Glomerular visceral epithelial cell (primary cell): Measurements from ENCODE around the gene SMAGP.
"Not testable (repeated sequence)": the region's sequence is repeated elsewhere in the genome, so short reads cannot be mapped to it uniquely, and the experiment has no call there.

ENCODE experiments used
- DNase-seq: peaks from one replicate; pipeline ENCODE4 v3.0.0-alpha.2; 2016; ENCODE audit errors: extremely low spot score

The SMAGP gene

DNA sequence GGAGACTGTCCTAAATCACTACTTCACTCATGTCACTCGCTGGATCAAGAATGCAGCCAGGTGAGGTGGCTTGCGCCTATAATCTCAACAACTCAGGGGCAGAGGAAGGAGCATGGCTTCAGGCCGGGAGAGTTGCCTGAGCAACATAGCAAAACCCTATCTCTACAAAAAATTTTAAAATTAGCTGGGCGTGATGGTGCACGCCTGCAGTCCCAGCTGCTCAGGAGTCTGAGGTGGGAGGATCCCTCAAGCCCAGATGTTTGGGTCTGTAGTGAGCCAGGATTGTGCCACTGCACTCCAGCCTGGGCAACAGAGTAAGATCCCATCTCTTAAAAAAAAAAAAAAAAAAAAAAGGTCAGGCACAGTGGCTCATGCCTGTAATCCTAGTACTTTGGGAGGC lies 5.9 kb downstream of the SMAGP start:
- no peak for DNase-seq

DNA sequence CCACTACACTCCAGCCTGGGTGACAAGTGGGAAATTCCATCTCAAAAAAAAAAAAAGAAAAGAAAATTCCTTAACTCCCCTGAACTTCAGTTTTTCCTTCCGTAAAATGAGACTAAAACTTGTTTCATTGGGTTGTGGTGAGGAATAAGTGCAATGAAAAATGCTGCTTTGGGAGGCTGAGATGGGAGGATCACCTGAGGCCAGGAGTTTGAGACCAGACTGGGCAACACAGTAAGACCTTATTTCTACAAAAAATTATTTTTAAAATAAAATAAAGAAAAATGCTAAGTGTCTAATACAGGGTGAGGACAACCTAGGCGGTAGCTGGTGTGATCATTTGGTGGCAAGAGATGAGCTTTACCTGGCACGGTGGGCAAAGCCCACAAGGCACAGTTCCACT lies 6.9 kb downstream of the SMAGP start:
- DNase-seq = no peak

DNA sequence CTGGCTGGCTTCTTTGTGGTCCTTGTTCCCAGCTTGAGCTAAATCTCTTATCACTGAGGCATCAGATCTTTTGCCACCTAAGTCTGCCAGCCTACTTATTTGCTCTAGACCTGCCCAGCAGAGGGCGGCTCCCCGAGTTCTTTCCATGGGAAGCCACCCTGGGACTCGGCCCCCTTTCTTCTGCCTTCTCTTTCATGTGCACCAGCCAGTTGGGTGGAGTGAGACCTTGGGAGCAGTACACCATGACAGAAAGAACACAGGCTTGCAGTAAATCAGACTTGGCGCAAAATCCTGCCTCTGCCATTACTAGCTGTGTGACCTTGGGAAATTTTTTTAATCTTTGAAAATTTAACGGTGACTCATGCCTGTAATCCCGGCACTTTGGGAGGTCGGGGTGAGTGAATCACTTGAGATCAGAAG lies 7.4 kb downstream of the SMAGP start:
- peak; percentile 59 for DNase-seq

DNA sequence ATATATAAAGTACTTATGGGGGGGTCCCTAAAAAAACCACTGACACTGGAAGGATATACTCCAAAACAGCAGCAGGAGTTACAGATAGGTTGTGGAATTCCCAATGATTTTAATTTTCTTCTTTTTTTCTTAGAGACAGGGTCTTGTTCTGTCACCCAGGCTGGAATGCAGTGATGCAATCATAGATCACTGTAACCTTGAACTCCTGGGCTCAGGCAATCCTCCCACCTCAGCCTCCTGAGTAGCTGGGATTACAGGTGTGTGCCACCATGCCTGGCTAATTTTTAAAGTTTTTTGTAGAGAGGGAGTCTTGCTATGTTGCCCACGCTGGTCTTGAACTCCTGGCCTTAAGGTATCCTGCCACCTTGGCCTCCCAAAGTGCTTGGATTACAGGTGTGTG lies 10.6 kb downstream of the SMAGP start:
- DNase-seq = not testable (repeated sequence)

DNA sequence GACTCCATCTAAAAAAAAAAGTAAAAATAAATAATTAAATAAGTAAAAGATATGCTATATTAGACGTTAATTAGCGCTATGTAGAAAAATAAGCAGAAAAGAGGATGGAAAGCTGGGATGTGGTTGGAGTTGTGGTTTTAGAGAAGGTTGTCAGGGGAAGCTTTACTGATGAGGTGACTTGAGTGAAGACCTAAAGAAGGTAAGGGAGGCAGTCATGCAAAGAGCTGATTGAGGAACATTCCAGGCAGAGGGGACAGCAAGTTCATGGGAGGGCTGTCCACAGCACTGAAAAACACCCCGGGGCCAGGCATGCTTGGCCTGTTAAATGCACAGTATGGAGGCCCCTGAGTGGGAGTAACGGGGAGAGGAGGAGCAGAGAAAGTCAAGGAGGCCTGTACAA lies 15.7 kb downstream of the SMAGP start:
- peak; percentile 72 for DNase-seq

DNA sequence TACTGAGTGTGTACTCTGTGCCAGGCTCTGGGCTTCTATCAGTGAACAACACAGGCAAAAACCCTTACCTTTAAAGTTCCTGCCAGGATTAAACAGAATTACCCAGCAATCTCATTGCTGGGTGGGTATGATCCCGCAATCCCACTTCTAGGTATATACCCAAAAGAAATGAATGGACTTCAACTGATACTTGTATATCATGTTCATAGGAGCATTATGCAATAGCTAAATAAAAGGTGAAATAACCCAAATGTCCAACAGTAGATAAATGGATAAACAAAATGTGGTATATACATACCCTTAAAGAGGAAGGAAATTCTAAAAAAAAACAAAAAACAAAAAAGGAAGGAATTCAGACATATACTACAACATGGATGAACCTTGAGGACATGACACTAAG lies 16.9 kb downstream of the SMAGP start:
- no peak for DNase-seq

DNA sequence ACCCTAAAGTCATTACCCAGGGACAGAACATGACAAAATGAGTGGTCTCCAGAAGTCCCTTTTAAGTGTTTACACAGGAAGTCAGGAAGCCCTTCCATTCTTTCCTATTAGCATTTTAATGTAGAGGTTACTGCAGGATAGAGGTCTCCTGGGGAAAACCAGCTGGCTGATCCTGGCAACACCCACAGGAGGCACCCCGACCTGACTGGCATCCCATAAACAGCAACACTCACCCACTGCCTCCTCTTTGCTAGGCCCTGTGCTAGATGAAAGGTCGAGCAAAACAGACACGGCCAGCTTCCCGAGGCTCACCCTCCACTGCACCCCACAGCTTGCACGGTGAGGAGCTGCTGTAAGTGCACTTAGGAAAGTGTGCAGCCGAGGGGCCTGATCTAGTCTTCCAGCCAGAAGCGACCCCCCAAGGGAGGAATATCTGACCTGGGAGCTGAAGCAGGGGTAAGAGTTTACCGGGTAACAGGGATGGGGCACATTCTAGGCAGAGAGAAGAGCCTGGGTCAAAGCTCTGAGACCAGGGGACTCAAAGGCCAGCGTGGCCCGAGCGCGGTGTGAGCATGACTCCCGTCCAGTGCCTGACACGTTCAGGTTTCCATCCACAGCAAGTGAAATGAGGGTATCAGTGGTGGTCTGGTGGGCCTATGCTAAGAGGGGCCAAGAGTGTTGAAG lies 22.6 kb downstream of the SMAGP start:
- no peak for DNase-seq

DNA sequence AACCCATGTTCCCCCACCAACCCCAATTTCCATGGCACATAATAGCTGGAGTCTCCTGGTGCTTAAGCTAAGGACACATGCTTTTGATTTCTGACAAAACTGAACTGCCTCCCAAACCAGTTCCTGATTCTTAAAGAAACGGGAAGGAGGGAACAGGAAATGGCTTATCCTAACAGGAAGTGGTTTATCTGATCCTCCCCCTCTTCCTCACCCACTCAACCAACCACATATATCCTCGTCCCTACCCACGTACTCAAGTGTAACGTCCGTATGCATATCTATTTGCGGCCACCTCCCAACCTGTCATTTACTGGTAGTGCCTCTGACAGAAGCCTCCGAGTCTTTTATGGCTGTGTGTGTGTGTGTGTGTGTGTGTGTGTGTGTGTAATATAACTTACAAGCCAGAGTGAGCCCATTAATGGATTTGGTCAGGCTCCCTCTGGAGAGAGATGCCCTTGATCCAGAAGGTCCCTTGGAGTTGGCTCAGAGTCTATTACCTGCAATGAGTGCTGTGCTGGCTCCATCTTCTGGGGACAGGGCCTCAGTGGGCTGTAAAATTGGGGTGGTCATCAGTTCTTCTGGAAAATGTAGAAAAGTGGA lies 23.9 kb downstream of the SMAGP start:
- peak; percentile 27 for DNase-seq

DNA sequence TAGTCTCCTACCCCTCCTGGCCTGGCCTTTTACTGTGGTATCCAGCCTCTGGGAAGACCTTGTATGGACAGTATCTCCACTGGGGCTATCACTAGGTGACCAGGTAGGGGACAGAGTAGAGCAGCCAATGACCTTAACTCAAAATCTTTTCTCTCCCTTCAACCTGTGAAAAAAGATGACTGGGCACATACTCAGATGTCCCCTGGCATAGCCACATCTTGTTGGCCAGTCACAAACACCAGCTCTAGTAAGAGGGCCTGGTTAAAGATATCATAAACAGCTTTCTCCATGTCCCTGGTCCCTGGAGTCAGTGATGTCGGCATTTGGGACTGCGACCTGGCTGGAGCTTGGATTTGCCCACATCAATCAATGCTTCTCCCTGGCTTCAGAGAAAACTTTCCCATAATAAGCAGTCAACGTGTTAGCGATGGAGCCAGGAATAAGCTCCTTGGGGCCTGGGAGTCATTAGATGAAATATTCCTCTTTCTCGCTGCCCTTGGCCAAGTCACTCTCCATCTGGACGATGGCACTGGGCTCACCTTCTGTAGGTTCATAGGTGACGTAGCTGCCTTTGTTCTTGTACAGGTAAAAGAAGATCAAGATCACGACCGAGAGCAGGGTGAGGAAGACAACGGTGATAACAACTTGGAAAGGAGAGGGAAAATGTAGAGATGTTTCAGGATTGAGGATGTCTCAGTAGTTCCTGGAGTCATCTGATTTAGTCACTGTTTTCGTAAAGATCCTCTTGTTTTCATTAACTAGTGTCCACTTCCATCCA lies 24.6 kb downstream of the SMAGP start:
- DNase-seq = no peak

DNA sequence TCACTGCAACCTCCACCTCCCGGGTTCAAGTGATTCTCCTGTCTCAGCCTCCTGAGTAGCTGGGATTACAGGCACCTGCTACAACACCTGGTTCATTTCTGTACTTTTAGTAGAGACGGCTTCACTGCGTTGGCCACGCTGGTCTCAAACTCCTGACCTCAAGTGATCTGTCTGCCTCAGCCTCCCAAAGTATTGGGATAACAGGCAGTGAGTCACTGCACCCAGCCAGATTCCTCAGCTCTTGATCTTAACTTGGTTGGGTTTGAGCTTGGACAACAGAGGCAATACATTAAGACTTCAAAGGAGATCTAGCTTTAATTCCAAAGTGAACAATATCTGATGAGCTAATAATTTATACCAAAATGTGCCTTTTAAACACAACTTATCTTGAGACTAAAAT lies 25.9 kb downstream of the SMAGP start:
- no peak for DNase-seq

DNA sequence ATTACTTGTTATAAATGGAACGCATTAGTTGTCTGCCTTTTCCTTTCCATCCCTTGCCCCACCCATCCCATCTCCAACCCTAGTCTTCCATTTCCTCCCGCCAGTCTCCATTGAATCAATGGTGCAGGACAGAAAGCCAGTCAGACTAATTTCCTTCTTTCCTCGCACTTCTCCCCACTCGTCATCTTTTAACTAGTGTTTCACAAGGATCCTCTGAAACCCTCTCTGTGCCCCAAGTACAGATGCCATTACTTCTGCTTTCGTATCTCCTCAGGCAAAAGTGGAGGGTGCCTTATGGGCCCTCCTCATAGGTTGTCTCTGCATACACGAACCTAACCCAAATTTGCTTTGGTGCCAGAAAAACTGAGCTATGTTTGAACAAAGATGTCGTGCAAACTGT lies 27.3 kb downstream of the SMAGP start:
- no peak for DNase-seq

DNA sequence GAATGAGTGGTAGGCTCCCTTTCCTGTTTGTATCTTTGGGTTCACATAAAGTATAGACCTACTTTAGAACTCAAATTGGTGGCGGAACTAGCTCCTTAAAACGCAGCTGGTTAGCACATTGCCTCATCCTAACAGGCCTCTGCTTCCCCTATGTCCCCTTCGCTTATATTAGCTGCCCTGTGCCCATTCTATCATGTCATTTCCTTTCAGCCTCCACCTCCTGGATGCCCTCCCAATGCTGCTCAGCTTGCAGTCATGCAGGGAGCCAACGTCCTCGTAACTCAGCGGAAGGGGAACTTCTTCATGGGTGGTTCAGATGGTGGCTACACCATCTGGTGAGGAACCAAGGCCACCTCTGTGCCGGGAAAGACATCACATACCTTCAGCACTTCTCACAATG lies 28.1 kb downstream of the SMAGP start:
- DNase-seq = no peak

DNA sequence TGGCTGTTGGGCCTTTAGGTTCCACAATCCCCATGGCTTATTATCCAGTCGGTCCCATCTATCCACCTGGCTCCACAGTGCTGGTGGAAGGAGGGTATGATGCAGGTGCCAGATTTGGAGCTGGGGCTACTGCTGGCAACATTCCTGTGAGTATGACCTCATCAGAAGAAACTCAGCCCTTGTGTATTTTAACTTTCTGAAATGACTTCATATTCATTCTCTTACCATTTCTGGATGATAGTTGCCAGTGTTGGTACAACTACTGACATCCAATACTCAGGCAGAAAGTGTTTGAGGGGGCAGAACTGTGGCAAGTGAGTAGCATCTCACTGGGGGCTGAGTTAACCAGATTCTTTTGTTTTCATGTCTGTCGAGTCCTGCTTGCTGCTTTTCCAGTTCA lies 29.2 kb downstream of the SMAGP start:
- DNase-seq = peak; percentile 29

DNA sequence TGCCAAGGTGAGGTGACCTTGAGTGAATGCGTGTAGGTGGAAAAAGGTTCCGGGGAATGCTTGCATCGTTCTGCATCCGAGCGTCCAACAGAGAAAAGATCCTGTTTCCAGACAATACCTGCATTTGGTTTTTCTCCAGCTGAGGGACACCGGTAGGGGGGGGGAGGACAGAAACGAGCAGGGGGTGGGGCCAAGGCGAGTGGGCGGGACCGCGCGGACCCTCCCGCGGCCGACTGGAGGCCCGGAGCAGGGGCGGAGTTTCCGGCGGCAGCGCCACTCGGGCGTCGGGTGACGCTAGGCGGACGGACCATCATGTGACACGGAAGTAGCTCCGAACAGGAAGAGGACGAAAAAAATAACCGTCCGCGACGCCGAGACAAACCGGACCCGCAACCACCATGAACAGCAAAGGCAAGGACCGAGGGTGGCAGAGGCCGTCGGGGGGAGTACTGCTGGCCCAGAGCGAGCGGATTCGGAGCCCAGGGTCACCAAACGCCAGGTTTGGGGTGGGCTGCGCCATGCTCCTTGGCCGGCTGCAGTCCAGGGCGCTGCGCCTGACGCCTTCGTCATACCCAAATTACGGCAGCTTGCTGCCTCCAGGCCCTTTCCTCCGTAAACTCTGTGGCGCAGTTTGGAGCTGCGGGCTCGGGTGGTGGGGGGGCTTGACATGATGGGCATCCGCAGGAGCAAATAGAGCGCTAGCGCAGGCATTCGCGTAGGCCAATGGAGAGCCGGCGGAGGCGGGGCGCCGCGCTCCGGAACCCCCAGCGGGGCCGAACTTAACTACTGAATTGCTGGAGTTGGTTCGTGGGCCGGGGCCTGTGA lies 31.5 kb downstream of the SMAGP start, which contains the start of gene DAZAP2:
Gene DAZAP2, plus strand, starts transcription at position 317 of the 825 bp plus-strand sequence. Its CDS starts 82 bp downstream, at position 399.
- DNase-seq = peak; percentile 95

DNA sequence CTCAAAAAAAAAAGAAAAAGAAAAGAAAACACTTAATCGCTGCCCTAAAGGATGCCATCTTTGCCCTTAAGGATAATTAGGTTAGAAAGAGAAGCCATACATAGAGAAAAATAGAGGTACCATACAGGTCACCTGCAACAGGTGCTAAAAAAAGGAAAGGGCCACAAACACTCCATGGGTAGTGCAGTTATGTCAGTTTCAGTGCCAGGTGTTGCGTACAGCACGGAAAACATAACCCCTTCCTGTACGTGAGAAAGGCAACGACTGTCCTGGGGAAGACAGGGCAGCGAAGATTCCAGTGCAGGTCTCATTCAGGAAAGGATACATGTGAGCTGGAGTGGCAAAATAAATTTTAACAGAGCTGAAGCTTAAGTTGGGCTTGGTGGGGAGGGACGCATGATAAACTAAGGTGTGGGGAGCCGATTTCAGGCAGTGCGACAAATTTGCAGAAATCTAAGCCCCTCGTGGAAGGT lies 32.1 kb downstream of the SMAGP start:
- no peak for DNase-seq

DNA sequence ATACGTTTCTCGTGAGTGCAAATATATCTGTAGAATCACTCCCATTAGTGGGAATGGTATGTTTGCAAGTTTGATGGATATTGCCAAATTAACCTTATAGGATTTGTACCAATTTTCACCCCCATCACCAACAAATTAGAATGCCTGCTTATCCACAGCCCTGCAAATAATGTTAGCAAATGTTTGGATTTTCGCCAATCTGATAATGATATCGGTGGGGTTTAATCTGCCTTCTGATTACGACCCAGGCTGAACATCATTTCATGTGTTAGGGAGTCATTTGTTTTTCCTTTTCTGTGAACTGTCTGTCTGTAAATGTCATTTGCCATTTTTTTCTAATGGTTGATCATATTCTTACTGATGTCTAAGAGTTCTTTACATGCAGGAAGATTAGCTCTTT lies 35.7 kb downstream of the SMAGP start:
- no peak for DNase-seq

DNA sequence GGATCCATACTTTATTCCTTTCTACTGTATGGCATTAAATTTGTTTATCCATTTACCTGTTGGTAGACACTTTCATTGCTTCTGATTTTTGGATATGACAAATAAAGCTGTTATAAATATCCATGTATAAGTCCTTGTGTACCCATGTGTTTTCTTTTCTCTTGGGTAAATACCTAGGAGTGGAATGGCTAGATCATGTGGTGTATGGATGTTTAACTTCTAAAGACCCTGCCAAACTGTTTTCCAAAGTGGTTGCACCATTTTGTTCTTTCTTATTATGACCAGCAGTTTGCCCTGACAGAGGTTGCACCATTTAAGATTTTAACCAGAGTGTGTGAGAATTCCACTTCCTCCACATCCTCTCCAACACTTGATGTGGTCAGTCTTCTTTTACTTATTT lies 37.6 kb downstream of the SMAGP start:
- no peak for DNase-seq

DNA sequence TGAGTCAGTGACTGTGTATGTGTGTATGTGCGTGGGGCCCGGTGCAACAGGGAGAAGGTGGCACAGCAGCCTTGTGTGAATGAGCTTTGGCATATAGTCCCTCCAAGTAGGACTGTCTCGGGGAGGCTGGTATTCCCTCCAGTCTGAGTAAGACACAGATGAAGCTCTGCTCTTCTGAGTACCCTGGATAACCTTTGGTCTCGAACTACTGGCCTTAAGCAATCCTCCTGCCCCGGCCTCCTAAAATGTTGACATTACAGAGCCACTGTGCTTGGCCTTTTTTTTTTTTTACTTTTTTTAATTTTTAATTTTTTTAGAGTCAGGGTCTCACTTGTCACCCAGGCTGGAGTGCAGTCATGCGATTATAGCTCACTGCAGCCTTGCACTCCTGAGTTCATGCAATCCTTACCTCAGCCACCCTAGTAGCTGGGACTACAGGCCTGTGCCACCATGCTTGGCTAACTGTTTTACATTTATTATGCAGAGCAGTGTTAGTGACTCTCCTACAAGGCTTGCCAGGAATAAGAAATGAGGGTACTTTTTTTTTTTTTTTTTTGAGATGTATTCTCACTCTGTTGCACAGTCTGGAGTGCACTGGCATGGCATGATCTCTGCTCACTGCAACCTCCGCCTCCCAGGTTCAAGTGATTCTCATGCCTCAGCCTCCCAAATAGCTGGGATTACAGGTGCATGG lies 41.0 kb downstream of the SMAGP start:
- DNase-seq = no peak

DNA sequence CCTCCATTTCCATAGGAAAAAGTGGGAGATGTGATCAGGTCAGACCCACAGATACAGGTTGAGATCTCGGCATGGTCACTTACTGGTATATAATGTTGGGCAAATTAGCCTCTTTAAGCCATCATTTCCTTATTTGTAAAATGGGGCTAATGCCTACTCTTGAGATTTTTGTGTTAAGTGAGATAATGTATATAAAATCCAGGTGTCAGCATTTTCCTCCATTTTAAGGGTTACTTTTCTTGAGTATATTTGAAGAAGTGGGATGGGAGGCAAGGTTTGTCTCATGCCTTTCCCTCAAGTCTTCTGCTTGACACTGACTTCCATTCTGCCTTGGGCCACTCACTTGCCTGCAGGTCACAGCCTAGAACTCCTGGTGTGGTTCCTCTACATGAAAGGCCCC lies 42.3 kb downstream of the SMAGP start:
- DNase-seq = no peak

DNA sequence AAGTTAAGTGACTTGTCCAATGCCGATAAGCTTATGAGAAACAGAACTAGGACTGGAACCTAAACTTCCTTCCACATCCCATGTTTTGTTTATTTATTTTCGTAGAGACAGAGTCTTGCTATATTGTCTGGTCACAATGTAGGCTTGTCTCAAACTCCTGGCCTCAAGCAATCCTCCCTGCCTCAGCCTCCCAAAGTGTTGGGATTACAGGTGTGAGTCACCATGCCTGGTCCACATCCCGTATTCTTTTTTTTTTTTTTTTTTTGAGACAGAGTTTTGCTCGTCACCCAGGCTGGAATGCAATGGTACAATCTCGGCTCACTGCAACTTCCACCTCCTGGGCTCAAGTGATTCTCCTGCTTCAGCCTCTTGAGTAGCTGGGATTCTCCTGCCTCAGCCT lies 43.1 kb downstream of the SMAGP start:
- DNase-seq = not testable (repeated sequence)

DNA sequence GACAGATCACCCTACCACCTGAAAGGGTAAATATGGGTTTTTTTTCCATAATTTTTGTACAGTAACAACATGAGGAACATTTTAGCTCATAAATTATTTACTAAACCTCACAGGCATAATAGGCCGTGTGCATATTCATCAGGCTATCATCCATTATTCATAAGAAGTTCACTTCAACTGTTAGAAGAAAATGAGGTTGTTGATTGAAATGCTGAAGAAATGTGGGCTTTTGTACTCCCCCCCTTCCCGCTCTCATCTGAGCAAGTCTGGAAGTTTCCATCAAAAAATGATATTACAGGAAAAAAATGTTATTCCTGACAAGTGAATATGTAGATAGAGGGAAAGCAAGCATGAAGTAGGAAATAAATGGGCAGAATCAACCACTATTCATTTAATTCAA lies 44.4 kb downstream of the SMAGP start:
- DNase-seq = no peak
